Testis (tissue), 2 donors: Measurements from ENCODE around the gene PLS1.

Experiments used
- POLR2A ChIP-seq: fragments of 450-650 bp; IDR thresholded peaks from one replicate; pipeline ENCODE4 v1.6.1; 2017; ENCODE audit warnings: antibody characterized with exemption, mild to moderate bottlenecking, moderate library complexity
- TF ChIP-seq, protein P1 (sequence below), 3 experiments: fragments of 450-650 bp in 2 of 3; fragments of 200-600 bp in 1 of 3; sonication (generic) in 1 of 3; IDR thresholded peaks; one replicate each; pipeline ENCODE4 v1.5.1; 2016 to 2019; ENCODE audit warnings: antibody characterized with exemption in 3 of 3, mild to moderate bottlenecking in 2 of 3, moderate library complexity in 1 of 3

GRCh38 chr3:142633073-142633472 is 36.9 kb downstream of the PLS1 start:
- TF ChIP-seq, protein P1, sequence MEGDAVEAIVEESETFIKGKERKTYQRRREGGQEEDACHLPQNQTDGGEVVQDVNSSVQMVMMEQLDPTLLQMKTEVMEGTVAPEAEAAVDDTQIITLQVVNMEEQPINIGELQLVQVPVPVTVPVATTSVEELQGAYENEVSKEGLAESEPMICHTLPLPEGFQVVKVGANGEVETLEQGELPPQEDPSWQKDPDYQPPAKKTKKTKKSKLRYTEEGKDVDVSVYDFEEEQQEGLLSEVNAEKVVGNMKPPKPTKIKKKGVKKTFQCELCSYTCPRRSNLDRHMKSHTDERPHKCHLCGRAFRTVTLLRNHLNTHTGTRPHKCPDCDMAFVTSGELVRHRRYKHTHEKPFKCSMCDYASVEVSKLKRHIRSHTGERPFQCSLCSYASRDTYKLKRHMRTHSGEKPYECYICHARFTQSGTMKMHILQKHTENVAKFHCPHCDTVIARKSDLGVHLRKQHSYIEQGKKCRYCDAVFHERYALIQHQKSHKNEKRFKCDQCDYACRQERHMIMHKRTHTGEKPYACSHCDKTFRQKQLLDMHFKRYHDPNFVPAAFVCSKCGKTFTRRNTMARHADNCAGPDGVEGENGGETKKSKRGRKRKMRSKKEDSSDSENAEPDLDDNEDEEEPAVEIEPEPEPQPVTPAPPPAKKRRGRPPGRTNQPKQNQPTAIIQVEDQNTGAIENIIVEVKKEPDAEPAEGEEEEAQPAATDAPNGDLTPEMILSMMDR (IDR thresholded peaks at IDR 0.05) = no peak
- no peak for TF ChIP-seq POLR2A
